PC-9 (cell line): ENCODE measurements around the gene BMI1.

ENCODE experiments used
- EZH2 ChIP-seq: fragments of 200-600 bp; sonication (generic); IDR thresholded peaks from 2 replicates; pipeline ENCODE4 v1.8.0; 2017; ENCODE audit warnings: antibody characterized with exemption, low read depth
- TF ChIP-seq, protein P1 (sequence below): fragments of 200-600 bp; sonication (generic); conservative IDR thresholded peaks from 2 replicates; pipeline ENCODE4 v1.6.1; 2017; ENCODE audit warnings: mixed run types, antibody characterized with exemption, mild to moderate bottlenecking, moderate library complexity

DNA sequence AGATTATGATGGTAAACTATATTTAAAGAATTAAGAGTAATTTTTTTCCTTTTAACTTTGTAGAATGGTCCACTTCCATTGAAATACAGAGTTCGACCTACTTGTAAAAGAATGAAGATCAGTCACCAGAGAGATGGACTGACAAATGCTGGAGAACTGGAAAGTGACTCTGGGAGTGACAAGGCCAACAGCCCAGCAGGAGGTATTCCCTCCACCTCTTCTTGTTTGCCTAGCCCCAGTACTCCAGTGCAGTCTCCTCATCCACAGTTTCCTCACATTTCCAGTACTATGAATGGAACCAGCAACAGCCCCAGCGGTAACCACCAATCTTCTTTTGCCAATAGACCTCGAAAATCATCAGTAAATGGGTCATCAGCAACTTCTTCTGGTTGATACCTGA lies 8.3 kb downstream of the BMI1 start:
- TF ChIP-seq, protein P1, sequence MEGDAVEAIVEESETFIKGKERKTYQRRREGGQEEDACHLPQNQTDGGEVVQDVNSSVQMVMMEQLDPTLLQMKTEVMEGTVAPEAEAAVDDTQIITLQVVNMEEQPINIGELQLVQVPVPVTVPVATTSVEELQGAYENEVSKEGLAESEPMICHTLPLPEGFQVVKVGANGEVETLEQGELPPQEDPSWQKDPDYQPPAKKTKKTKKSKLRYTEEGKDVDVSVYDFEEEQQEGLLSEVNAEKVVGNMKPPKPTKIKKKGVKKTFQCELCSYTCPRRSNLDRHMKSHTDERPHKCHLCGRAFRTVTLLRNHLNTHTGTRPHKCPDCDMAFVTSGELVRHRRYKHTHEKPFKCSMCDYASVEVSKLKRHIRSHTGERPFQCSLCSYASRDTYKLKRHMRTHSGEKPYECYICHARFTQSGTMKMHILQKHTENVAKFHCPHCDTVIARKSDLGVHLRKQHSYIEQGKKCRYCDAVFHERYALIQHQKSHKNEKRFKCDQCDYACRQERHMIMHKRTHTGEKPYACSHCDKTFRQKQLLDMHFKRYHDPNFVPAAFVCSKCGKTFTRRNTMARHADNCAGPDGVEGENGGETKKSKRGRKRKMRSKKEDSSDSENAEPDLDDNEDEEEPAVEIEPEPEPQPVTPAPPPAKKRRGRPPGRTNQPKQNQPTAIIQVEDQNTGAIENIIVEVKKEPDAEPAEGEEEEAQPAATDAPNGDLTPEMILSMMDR, result no peak
- no peak for TF ChIP-seq EZH2
